Gastroesophageal sphincter (tissue), 3 donors: ENCODE measurements around the gene PRXL2B.

Source experiments
- CTCF ChIP-seq, 4 experiments: fragments of 200-600 bp in 2 of 4; fragments of 450-650 bp in 2 of 4; sonication (generic) in 1 of 4; IDR thresholded peaks; one replicate each; pipeline ENCODE4 v1.5.1; 2017 to 2019; ENCODE audit warnings: antibody characterized with exemption in 4 of 4, mild to moderate bottlenecking in 2 of 4, moderate library complexity in 2 of 4
- POLR2AphosphoS5 ChIP-seq: sonication (generic); formaldehyde crosslinking; IDR thresholded peaks from one replicate; pipeline ENCODE4 v1.6.1; 2017; ENCODE audit warnings: antibody characterized with exemption

GRCh38 chr1:2623571-2624337, 37.2 kb downstream of the PRXL2B start:
- TF ChIP-seq POLR2AphosphoS5 (no peak), CTCF (IDR thresholded peaks at IDR 0.05) (no peak)
